GM18498 (cell line): ENCODE measurements around the gene NKAIN2.

Experiments
- ATAC-seq: cut with Tn5 transposase; IDR thresholded peaks from one replicate; pipeline ENCODE4 v1.9.1; 2021; ENCODE audit warnings: mild to moderate bottlenecking, moderate library complexity; ENCODE audit not compliant: unreplicated experiment

Gene NKAIN2

DNA sequence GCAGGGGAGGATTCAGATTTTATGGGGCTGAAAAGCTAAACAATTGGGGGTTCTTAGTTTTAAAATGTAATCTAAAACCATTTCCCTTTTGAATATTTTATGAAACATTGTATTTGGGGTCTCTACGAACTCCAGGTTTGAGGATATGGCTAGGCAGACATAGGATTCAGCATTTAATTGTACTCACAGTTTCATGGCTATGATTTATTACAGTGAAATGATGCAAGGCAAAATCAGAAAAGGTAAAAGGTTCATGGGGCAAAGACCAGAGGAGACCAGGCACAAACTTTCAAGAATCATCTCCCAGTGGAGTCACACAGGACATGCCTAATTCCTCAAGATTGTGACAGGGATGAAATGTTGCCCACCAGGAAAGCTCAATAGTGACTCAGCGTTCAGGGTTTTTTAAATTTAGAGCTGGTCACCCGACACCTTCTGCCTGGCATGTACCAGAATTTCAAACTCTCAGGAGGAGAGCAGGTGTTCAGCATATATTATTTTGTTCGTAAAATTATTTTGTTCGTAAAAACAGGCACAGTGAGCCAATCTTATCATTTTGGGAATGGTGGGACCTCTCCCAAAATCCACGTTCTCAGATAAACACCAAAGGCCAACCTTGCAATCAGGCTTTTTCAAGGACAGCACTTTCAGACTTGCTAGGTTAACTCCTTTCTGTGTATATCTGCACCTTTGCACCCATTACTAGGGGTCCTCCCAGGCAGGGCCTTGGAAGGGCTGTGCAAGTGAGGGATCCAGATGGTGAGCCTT, 270.3 kb downstream of the NKAIN2 start:
- no peak for ATAC-seq

DNA sequence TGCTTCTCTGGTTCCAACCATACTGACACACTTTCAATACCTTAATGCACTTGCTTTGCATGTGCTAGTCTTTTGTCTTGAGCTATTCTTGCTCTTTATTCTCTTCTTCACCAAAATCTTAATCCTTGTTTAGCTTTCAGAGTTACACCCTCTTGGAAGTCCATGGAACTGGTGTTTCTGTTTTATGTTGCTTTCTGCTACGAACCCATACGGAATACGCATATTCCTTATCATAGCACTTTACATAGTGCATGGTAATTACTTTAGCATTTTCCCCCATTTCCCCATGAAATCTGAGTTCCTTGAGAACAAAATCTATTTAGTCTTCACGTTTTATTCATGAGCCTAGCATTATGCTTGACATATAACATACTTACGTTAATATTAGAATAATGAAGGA, 270.9 kb downstream of the NKAIN2 start:
- no peak for ATAC-seq

GRCh38 chr6:124076336-124077048, 272.8 kb downstream of the NKAIN2 start:
- ATAC-seq: no peak

- no peak for ATAC-seq
Measured at GRCh38 chr6:124078169-124078568, 274.5 kb downstream of the NKAIN2 start.

- no peak for ATAC-seq
Measured at GRCh38 chr6:124080483-124080882, 276.8 kb downstream of the NKAIN2 start.

DNA sequence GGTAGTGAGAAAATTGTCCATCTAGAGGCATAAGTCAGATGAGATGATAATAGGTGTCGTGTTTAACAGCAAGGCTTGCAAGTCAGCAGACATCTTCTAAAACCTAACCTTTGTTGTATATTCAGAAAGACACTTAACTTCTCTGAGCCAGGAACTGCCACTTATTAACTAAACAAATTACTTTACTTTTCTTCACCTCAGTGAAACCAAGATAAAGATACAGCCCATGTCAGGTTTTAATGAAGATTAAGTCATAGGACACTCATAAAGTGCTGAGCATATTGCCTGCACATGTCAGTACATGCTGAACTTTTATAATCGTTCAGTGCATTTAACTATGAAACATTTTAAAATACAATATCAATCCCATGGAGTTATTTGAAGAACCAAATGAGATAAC, 286.8 kb downstream of the NKAIN2 start:
- ATAC-seq: no peak

DNA sequence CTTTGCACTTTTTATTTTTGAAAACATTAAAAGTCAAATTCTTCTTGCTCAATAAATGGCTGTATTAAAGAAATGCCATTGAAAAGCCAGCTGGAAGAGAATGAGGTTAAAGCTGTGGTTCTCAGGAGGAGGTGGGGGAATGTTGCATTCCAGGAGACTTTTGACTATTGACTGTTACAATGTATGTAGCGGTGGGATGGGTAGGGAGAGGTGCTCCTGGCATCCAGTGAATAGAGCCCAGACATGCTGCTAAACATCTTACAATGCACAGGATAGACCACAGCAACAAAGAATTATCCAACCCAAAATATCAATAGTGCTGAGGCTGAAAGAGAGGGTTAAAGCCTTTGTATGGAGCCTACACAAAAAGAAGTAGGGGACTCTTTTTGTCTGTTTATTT, 295.9 kb downstream of the NKAIN2 start:
- ATAC-seq: no peak

GRCh38 chr6:124110514-124110913, 306.8 kb downstream of the NKAIN2 start:
- ATAC-seq: no peak

DNA sequence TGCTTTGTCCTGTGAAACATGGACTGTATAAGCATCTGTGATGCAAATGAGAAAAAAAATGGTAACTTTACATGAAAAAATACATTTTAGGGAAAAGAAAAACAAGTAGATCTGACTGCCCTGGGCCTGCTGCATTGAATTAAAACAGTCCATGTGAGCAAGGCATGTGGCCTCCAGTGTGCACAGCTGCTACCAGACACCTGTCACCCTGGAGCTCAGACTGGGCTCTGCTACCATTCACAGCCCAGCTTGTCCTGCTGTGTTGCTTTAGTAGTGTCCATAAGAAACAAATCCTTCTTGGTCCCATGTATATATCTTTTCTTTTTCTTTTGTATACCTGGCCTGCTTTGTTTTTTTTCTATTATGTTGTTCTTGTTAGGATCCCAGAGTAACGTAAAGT, 315.9 kb downstream of the NKAIN2 start:
- ATAC-seq: no peak

- ATAC-seq: no peak
Measured at GRCh38 chr6:124123617-124124209, 320.0 kb downstream of the NKAIN2 start.

DNA sequence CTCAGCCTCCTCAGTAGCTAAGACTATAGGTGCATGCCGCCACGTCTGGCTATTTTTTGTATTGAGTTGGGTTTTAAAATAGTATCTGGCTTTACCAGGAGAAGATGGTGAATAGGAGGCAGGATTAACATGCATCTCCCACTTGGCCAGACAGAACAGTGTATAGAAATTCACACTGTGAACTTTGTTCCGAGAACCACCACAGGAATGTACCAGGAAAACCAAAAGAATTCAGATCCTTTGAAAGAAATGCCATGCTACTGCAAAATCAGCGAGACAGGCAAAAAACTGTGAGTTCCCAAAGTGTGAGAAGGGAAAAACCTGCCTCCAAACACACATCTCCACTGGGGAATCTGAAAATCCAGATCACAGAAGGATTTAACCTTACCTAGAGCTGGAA, 327.6 kb downstream of the NKAIN2 start:
- no peak for ATAC-seq

- no peak for ATAC-seq
Measured at GRCh38 chr6:124131779-124132178, 328.1 kb downstream of the NKAIN2 start.

- ATAC-seq: no peak
Measured at GRCh38 chr6:124132256-124132655, 328.6 kb downstream of the NKAIN2 start.

GRCh38 chr6:124142852-124143251, 339.2 kb downstream of the NKAIN2 start:
- no peak for ATAC-seq

GRCh38 chr6:124143435-124143834, 339.8 kb downstream of the NKAIN2 start:
- no peak for ATAC-seq

- no peak for ATAC-seq
Measured at GRCh38 chr6:124147621-124148020, 344.0 kb downstream of the NKAIN2 start.

- ATAC-seq: no peak
Measured at GRCh38 chr6:124148236-124148957, 344.7 kb downstream of the NKAIN2 start.

GRCh38 chr6:124149646-124150045, 346.0 kb downstream of the NKAIN2 start:
- no peak for ATAC-seq

DNA sequence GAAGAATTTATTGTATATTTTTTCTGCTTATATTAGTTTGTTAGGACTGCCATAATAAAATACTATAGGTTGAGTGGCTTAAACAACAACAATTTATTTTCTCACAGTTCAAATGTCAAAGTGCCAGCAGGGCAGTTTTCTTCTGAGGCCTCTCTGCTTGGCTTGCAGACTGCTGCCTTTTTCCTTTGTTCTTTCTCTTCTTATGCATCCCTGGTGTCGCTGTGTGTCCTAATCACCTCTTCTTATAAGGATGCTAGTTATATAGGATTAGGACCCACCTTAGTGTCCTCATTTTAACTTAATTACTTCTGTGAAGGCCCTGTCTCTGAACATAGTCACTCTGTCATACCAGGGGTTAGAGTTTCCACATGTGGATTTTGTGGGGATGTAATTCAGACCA, 354.4 kb downstream of the NKAIN2 start:
- ATAC-seq: no peak

DNA sequence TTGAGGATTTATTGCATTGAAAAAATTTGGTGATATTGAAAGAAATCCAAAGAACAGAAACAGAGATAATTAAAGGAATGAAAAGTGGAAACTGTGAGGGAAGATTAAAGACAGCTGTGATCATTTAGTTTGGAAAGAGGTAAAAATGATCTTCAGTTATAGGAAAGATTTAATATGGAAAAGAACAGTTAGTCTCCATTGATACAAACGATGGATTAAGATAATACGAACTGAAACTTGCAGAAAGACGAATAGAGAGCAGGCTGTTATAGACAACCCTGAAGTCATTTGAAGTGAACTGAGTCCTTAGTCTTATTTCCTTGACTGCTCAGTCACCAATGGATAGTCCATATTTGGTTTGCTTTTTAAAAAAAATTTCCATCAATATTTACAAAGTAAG, 360.0 kb downstream of the NKAIN2 start:
- no peak for ATAC-seq

DNA sequence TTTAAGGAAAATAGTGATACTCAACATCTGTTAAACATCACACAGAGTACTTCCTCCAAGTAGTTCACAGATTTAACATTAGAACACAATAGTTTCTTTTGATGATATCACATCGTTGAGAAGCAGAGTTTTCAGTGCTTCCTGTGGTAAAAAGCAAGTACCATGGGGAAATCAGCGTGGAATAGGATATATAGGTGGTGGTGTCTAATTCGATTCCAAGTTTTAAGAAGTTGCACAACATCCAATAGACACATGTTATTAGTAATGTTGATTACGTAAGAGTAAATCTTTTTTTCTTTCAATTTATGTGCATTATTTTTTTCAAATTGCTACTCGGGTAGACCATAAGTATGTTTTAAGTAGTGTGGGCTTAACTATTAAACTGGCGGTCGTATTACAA, 360.7 kb downstream of the NKAIN2 start:
- no peak for ATAC-seq
